GM12878 (cell line): ENCODE measurements around the gene NDUFA7. TPM values are rescaled to one million over a fixed set of nuclear protein-coding genes. Genes with fewer than 3 reads are reported as not detected.

Experiments
- ATAC-seq: fragments of 200-7000 bp; cut with Tn5 transposase; 3 replicates; pipeline ENCODE4 v1.9.1; 2020; ENCODE audit warnings: mild to moderate bottlenecking, moderate library complexity
- BruUV-seq: library from RNA; stranded (reverse); fragments of 400-500 nt; replicated peaks from 2 replicates; lab custom pipeline; 2021; lab: Mats Ljungman, UMichigan
- CTCF ChIA-PET: fragments of 300-600 bp; sonication (Branson Sonifier 250); formaldehyde crosslinking; extraction: SDS; loops from one replicate; lab custom pipeline; 2021; ENCODE audit warnings: inconsistent platforms; lab: Yijun Ruan, JAX
- POLR2A ChIA-PET: fragments of 350-600 bp; formaldehyde crosslinking; extraction: SDS; loops from one replicate; lab custom pipeline; 2021; ENCODE audit warnings: inconsistent platforms; lab: Charles Lee
- RAD21 ChIA-PET: fragments of 300-600 bp; sonication (Branson Sonifier 250); formaldehyde crosslinking; loops from one replicate; lab custom pipeline; 2023; ENCODE audit warnings: antibody characterized with exemption; ENCODE audit not compliant: unreplicated experiment; lab: Charles Lee
- SMC1A ChIA-PET: fragments of 300-600 bp; sonication (Branson Sonifier 250); formaldehyde crosslinking; loops from one replicate; lab custom pipeline; 2023; ENCODE audit not compliant: unreplicated experiment, uncharacterized antibody; lab: Charles Lee
- DNase-seq: peaks from one replicate; pipeline ENCODE4 v3.0.0-alpha.2; 2011; ENCODE audit warnings: low read depth, low spot score
- FAIRE-seq: peaks from 3 replicates; lab custom pipeline; 2011; peaks lifted over from hg19 to GRCh38; lab: Jason Lieb, UNC
- H2AFZ ChIP-seq: 2 replicates; pipeline ENCODE4 v1.6.0; 2011; ENCODE audit warnings: low read depth, low read length, control low read depth; ENCODE audit not compliant: control insufficient read depth
- H3K27ac ChIP-seq: 2 replicates; pipeline ENCODE4 v1.5.1; 2011; ENCODE audit warnings: control low read depth; ENCODE audit not compliant: control insufficient read depth, insufficient read depth
- H3K27me3 ChIP-seq, 2 experiments: replicated peaks in 1 of 2; 2 replicates each; pipeline versions ENCODE4 v1.6.0 to v1.6.1; 2011; ENCODE audit warnings: low read length in 1 of 2; ENCODE audit not compliant: control insufficient read depth in 2 of 2, insufficient read depth in 2 of 2
- H3K36me3 ChIP-seq, 2 experiments: 2 replicates each; pipeline ENCODE4 v1.5.1; 2011; ENCODE audit warnings: low read length in 1 of 2; ENCODE audit not compliant: control insufficient read depth in 2 of 2, insufficient read depth in 2 of 2
- H3K4me1 ChIP-seq: 2 replicates; pipeline ENCODE4 v1.6.1; 2011; ENCODE audit warnings: mild to moderate bottlenecking, low read length, moderate library complexity, mixed read lengths; ENCODE audit not compliant: control insufficient read depth, insufficient read depth
- H3K4me2 ChIP-seq: 2 replicates; pipeline ENCODE4 v1.6.0; 2011; ENCODE audit warnings: control low read depth; ENCODE audit not compliant: control insufficient read depth, insufficient read depth
- H3K4me3 ChIP-seq: fragments of 200-600 bp; sonication (generic); 2 replicates; pipeline ENCODE4 v1.5.1; 2016
- H3K79me2 ChIP-seq: 2 replicates; pipeline ENCODE4 v1.6.0; 2011; ENCODE audit warnings: low read length; ENCODE audit not compliant: control insufficient read depth, insufficient read depth
- H3K9ac ChIP-seq: 2 replicates; pipeline ENCODE4 v1.8.0; 2011; ENCODE audit warnings: low read length, control low read depth, mixed read lengths; ENCODE audit not compliant: control insufficient read depth, insufficient read depth
- H3K9me3 ChIP-seq: replicated peaks from 3 replicates; pipeline ENCODE4 v1.5.1; 2011; ENCODE audit warnings: mild to moderate bottlenecking, low read length; ENCODE audit not compliant: control insufficient read depth, insufficient read depth
- H4K20me1 ChIP-seq: 2 replicates; pipeline ENCODE4 v1.6.0; 2011; ENCODE audit not compliant: control insufficient read depth, insufficient read depth
- ATF7 ChIP-seq: fragments of 450-650 bp; IDR thresholded peaks from 2 replicates; pipeline ENCODE4 v1.6.1; 2016; ENCODE audit warnings: low read depth, mild to moderate bottlenecking
- CHD2 ChIP-seq: IDR thresholded peaks from 2 replicates; pipeline ENCODE4 v1.6.1; 2011; ENCODE audit warnings: low read depth, low read length, improper control_type of control experiment, borderline replicate concordance
- EP300 ChIP-seq, 2 experiments: fragments of 150-350 bp in 1 of 2; IDR thresholded peaks; 2 replicates each; pipeline ENCODE4 v1.6.1; 2011 to 2012; ENCODE audit warnings: low read depth in 2 of 2, low read length in 2 of 2, borderline replicate concordance in 1 of 2, improper control_type of control experiment in 1 of 2, inconsistent platforms in 1 of 2; ENCODE audit not compliant: control insufficient read depth in 1 of 2
- MEF2B ChIP-seq: fragments of 450-650 bp; IDR thresholded peaks from 2 replicates; pipeline ENCODE4 v1.6.1; 2018; ENCODE audit warnings: mild to moderate bottlenecking, moderate library complexity; ENCODE audit not compliant: partially characterized antibody, poor library complexity, severe bottlenecking
- NBN ChIP-seq: fragments of 450-650 bp; IDR thresholded peaks from 2 replicates; pipeline ENCODE4 v1.6.1; 2016
- POLR2AphosphoS5 ChIP-seq: IDR thresholded peaks from 2 replicates; pipeline ENCODE4 v1.6.1; 2011; ENCODE audit warnings: mild to moderate bottlenecking, low read length, inconsistent platforms
- RUNX3 ChIP-seq: IDR thresholded peaks from 2 replicates; pipeline ENCODE4 v1.6.1; 2012; ENCODE audit warnings: low read length, inconsistent platforms
- STAT1 ChIP-seq: fragments of 450-650 bp; conservative IDR thresholded peaks from 2 replicates; pipeline ENCODE4 v1.6.1; 2014; ENCODE audit warnings: antibody characterized with exemption, mild to moderate bottlenecking
- ZSCAN29 ChIP-seq: fragments of 450-650 bp; IDR thresholded peaks from 2 replicates; pipeline ENCODE4 v1.6.1; 2017; ENCODE audit warnings: mild to moderate bottlenecking, moderate library complexity
- WGBS: methylation state at CpG from one replicate; pipeline ENCODE4 v1.1.6; 2016; ENCODE audit warnings: low lambda C conversion rate; ENCODE audit not compliant: insufficient replicate concordance, insufficient coverage; ENCODE audit errors: missing lambda C conversion rate; 5-methylcytosine and 5-hydroxymethylcytosine counted together
- in situ Hi-C: fragments of 300-500 bp; cut with MboI; formaldehyde crosslinking; loops from 9 replicates; pipeline ENCODE4 v1.14.3; 2018; ENCODE audit warnings: mixed read lengths
- intact Hi-C: fragments of 100-400 bp; cut with micrococcal nuclease; formaldehyde crosslinking; loops from one replicate; pipeline ENCODE4 v1.14.2; 2022; ENCODE audit not compliant: unreplicated experiment
- polyA plus RNA-seq, 11 experiments: library from polyadenylated mRNA; depleted of rRNA in 4 of 11; unstranded in 6 of 11; stranded (reverse) in 5 of 11; fragments of >200 nt; fragmentation: Nextera tagmentation in 4 of 11; fragmentation: Illumina TruSeq in 1 of 11; extraction: Ambion mirVana in 4 of 11; extraction: Trizol in 1 of 11; gene quantifications; 1 replicate in 1 of 11; 2 replicates in 10 of 11; pipeline versions ENCODE4 v1.2.1 to v1.2.3, GENCODE V29; 2011 to 2016; ENCODE audit warnings: inconsistent platforms in 2 of 11, missing spikeins in 2 of 11, low read depth in 1 of 11
- total RNA-seq, 4 experiments: library from RNA; depleted of rRNA in 3 of 4; stranded (reverse); fragments of >200 nt in 3 of 4; fragmentation: Illumina TruSeq in 1 of 4; extraction: Trizol in 1 of 4; gene quantifications; 2 replicates each; pipeline versions ENCODE4 v1.2.1 to v1.2.3, GENCODE V29; 2013 to 2021
- TF ChIP-seq, protein P1 (sequence below), 3 experiments: IDR thresholded peaks in 2 of 3; conservative IDR thresholded peaks in 1 of 3; 2 replicates each; pipeline ENCODE4 v1.5.1; 2011; ENCODE audit warnings: low read depth in 3 of 3, low read length in 3 of 3, mild to moderate bottlenecking in 3 of 3, control low read depth in 2 of 3, moderate library complexity in 2 of 3, inconsistent platforms in 1 of 3, mixed read lengths in 1 of 3; ENCODE audit not compliant: control insufficient read depth in 2 of 3, insufficient read depth in 1 of 3; ENCODE audit errors: extremely low read depth in 1 of 3
- TF ChIP-seq, protein P2 (sequence below): fragments of 150-350 bp; IDR thresholded peaks from 2 replicates; pipeline ENCODE4 v1.6.1; 2014; ENCODE audit warnings: mild to moderate bottlenecking, low read depth, low read length

NDUFA7 gene
- total and polyA plus RNA-seq, 10 of the 15 experiments (the other 5 are each of a cell fraction or from before 2014, with no cell fraction given) = 79.0 to 360 (median 174) TPM

DNA sequence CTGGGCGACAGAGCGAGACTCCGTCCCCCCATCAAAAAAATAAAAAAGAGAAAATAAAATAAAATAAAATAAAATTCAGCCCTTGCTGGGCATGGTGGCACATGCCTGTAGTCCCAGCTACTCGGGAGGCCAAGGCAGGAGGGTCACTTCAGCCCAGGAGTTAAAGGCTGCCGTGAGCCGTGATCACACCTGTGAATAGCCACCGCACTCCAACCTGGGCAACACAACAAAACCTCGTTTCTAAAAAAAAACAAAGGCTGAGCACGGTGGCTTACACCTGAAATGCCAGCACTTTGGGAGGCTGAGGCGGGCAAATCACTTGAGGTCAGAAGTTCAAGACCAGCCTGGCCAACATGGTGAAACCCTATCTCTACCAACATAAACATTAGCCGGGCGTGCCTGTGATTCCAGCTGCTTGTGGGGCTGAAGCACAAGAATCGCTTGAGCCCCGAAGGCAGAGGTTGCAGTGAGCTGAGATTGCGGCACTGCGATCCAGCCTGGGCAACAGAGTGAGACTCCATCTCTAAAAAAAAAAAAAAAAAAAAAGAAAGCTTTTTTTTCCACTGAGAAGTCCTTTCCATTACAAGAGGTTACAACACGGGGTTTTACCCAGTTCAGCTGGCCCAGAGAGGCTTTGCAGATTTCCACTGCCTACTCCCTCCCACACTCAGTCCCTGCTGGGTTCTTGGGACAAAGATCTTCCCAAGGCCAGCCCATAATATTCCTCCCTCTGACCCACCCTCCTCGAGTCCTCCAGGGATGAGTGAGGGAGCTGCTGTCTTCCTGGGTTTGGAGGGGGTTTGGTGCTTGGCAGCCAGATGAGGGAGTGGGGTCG is 49.2 kb upstream of the NDUFA7 start:
- no peaks in the 10 kb centered on the region for H3K79me2 ChIP-seq
- no peak for TF ChIP-seq ZSCAN29
- TF ChIP-seq, protein P1, sequence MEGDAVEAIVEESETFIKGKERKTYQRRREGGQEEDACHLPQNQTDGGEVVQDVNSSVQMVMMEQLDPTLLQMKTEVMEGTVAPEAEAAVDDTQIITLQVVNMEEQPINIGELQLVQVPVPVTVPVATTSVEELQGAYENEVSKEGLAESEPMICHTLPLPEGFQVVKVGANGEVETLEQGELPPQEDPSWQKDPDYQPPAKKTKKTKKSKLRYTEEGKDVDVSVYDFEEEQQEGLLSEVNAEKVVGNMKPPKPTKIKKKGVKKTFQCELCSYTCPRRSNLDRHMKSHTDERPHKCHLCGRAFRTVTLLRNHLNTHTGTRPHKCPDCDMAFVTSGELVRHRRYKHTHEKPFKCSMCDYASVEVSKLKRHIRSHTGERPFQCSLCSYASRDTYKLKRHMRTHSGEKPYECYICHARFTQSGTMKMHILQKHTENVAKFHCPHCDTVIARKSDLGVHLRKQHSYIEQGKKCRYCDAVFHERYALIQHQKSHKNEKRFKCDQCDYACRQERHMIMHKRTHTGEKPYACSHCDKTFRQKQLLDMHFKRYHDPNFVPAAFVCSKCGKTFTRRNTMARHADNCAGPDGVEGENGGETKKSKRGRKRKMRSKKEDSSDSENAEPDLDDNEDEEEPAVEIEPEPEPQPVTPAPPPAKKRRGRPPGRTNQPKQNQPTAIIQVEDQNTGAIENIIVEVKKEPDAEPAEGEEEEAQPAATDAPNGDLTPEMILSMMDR (IDR thresholded peaks at IDR 0.05 in 2 of 3, conservative IDR thresholded peaks at IDR 0.05 in 1 of 3; ENCODE audit: control insufficient read depth in 2 of 3, extremely low read depth in 1 of 3, insufficient read depth in 1 of 3, low read depth in 3 of 3, low read length in 3 of 3) = no peak
- TF ChIP-seq EP300 (IDR thresholded peaks at IDR 0.05; ENCODE audit: borderline replicate concordance in 1 of 2, control insufficient read depth in 1 of 2, low read depth in 2 of 2, low read length in 2 of 2) = no peak
- no peak for TF ChIP-seq MEF2B
- TF ChIP-seq CHD2 = no peak
- TF ChIP-seq, protein P2, sequence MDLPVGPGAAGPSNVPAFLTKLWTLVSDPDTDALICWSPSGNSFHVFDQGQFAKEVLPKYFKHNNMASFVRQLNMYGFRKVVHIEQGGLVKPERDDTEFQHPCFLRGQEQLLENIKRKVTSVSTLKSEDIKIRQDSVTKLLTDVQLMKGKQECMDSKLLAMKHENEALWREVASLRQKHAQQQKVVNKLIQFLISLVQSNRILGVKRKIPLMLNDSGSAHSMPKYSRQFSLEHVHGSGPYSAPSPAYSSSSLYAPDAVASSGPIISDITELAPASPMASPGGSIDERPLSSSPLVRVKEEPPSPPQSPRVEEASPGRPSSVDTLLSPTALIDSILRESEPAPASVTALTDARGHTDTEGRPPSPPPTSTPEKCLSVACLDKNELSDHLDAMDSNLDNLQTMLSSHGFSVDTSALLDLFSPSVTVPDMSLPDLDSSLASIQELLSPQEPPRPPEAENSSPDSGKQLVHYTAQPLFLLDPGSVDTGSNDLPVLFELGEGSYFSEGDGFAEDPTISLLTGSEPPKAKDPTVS = no peak
- no peak for TF ChIP-seq NBN
- no peak for TF ChIP-seq RUNX3
- no peak for TF ChIP-seq POLR2AphosphoS5
- no peak for TF ChIP-seq ATF7
- TF ChIP-seq STAT1 = no peak
- DNase-seq (no peak), ATAC-seq (no peak), FAIRE-seq (no peak)
- H3K27me3 ChIP-seq = no peaks in the 10 kb centered on the region
- H3K4me3 ChIP-seq = no peak overlapping the region
- RAD21 ChIA-PET = no interaction called here
- no peak overlapping the region for H3K27ac ChIP-seq
- H3K36me3 ChIP-seq = no peaks in the 10 kb centered on the region
- SMC1A ChIA-PET = no interaction called here
- POLR2A ChIA-PET = interaction anchor here (0.5 to 0.6 kb wide), 2 partner anchors 29 to 49 kb away, joined by 3 read pairs; no protein-coding TSS in a partner anchor
- 57% methylated on average over 19 of the region's 19 CpGs for whole genome bisulfite sequencing
- in situ Hi-C loops (no loop called here), intact Hi-C loops (no loop called here)
- no peak overlapping the region for H3K9ac ChIP-seq
- no peaks in the 10 kb centered on the region for H3K9me3 ChIP-seq
- CTCF ChIA-PET = interaction anchor here (0.6 to 1.1 kb wide), 2 partner anchors 22 to 138 kb away, joined by 3 read pairs; no protein-coding TSS in a partner anchor
- no peaks in the 10 kb centered on the region for H4K20me1 ChIP-seq
- H2AFZ ChIP-seq = no peak overlapping the region
- no TSS peak for BruUV-seq
- H3K4me2 ChIP-seq = no peak overlapping the region
- H3K4me1 ChIP-seq = no peaks in the 10 kb centered on the region
